Measurements from ENCODE around the gene BAZ1B.

GRCh38 chr7:73519867-73520672 is 2.0 kb downstream of the BAZ1B start:
- TF ChIP-seq EZH2 (IDR thresholded peaks at IDR 0.05), result no peak
- no peak for TF ChIP-seq EZH2phosphoT487 (IDR thresholded peaks at IDR 0.05)
- TF ChIP-seq CTCF (IDR thresholded peaks at IDR 0.05), result no peak

Data from neural progenitor cell (in vitro differentiated cells).